Measurements from ENCODE around the gene ZNF362.
A peak's percentile ranks its signal among the peaks of the same experiment; 100 is the strongest.
"Not testable (repeated sequence)": the region's sequence is repeated elsewhere in the genome, so short reads cannot be mapped to it uniquely, and the experiment has no call there.

The ZNF362 gene

GRCh38 chr1:33256471-33257206 is at the start of gene ZNF362:
ZNF362 (plus strand) TSS chr1:33256492; CDS start chr1:33270575, 14,083 bp downstream.
- peak; percentile 72 for DNase-seq

- no peak for DNase-seq
Measured at GRCh38 chr1:33211972-33212371, 44.3 kb upstream of the ZNF362 start.

- no peak for DNase-seq
Measured at GRCh38 chr1:33219886-33220661, 36.2 kb upstream of the ZNF362 start.

- DNase-seq: no peak
Measured at GRCh38 chr1:33220676-33221384, 35.5 kb upstream of the ZNF362 start.

- DNase-seq: no peak
Measured at GRCh38 chr1:33221385-33221758, 34.9 kb upstream of the ZNF362 start.

- no peak for DNase-seq
Measured at GRCh38 chr1:33222381-33222780, 33.9 kb upstream of the ZNF362 start.

- DNase-seq: no peak
Measured at GRCh38 chr1:33224166-33224707, 32.1 kb upstream of the ZNF362 start.

- no peak for DNase-seq
Measured at GRCh38 chr1:33225586-33225985, 30.7 kb upstream of the ZNF362 start.

- no peak for DNase-seq
Measured at GRCh38 chr1:33228935-33229487, 27.3 kb upstream of the ZNF362 start.

GRCh38 chr1:33231166-33231565 is 25.1 kb upstream of the ZNF362 start:
- no peak for DNase-seq

- DNase-seq: no peak
Measured at GRCh38 chr1:33232716-33233115, 23.6 kb upstream of the ZNF362 start.

- DNase-seq: no peak
Measured at GRCh38 chr1:33234131-33234530, 22.2 kb upstream of the ZNF362 start.

GRCh38 chr1:33234588-33234990 is 21.7 kb upstream of the ZNF362 start:
- no peak for DNase-seq

GRCh38 chr1:33235521-33235920 is 20.8 kb upstream of the ZNF362 start:
- no peak for DNase-seq

- no peak for DNase-seq
Measured at GRCh38 chr1:33236498-33236897, 19.8 kb upstream of the ZNF362 start.

- peak; percentile 64 for DNase-seq
Measured at GRCh38 chr1:33237579-33237978, 18.7 kb upstream of the ZNF362 start.

GRCh38 chr1:33238194-33238724 is 18.0 kb upstream of the ZNF362 start:
- DNase-seq: not testable (repeated sequence)

- DNase-seq: not testable (repeated sequence)
Measured at GRCh38 chr1:33239410-33239809, 16.9 kb upstream of the ZNF362 start.

GRCh38 chr1:33241866-33242265 is 14.4 kb upstream of the ZNF362 start:
- DNase-seq: no peak

- no peak for DNase-seq
Measured at GRCh38 chr1:33242652-33243051, 13.6 kb upstream of the ZNF362 start.

GRCh38 chr1:33244143-33244808 is 12.0 kb upstream of the ZNF362 start:
- DNase-seq: no peak

- no peak for DNase-seq
Measured at GRCh38 chr1:33244809-33245186, 11.5 kb upstream of the ZNF362 start.
